Keratinocyte (primary cell): ENCODE data around the gene ADCY4.

Source experiments
- EZH2 ChIP-seq: IDR thresholded peaks from one replicate; pipeline ENCODE4 v1.6.1; 2012; ENCODE audit warnings: inconsistent platforms, mild to moderate bottlenecking, low read length, moderate library complexity
- TF ChIP-seq, protein P1 (sequence below), 3 experiments: IDR thresholded peaks in 1 of 3; conservative IDR thresholded peaks in 1 of 3; optimal IDR thresholded peaks in 1 of 3; 2 replicates in 2 of 3; 3 replicates in 1 of 3; pipeline versions ENCODE3 to v1.5.1; 2011; ENCODE audit warnings: low read length in 3 of 3, mild to moderate bottlenecking in 3 of 3, moderate library complexity in 2 of 3, control low read depth in 1 of 3, inconsistent platforms in 1 of 3; ENCODE audit not compliant: insufficient read depth in 2 of 3; ENCODE audit errors: extremely low read depth in 1 of 3

DNA sequence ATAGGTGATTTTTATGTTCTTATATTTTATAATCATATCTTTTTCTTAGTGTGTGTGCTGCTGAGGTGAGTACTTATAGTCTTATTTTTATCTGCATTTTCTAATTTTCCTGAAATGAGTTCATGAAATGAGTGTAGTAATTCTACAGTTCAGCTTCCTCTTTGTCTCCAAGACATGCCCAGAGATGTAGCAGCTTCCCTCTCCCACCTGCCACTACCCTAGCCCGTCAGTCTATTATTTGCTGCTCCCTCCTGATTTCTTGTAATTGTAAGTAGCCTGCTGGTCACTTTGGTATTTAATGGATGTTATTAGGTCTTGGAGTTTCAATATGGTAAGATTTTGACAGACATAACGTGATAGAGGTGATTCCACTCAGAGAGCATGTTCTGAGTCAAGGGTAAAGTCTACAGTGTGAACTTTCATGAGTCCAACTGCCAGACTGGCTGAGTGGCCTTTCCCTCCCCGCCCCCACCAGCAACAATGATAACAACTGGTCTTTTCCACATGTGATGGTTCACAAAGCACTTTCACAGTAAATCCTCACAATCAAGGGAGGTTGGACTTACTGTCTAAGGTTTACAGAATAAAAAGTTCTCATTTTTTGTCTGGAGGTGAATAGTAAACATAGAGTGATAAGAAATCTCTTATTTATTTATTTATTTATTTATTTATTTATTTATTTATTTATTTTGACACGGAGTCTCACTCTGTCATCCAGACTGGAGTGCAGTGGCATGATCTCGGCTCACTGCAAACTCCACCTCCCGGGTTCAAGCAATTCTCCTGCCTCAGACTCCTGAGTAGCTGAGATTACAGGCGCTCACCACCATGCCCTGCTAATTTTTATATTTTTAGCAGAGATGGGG, 9.2 kb upstream of the ADCY4 start:
- TF ChIP-seq, protein P1, sequence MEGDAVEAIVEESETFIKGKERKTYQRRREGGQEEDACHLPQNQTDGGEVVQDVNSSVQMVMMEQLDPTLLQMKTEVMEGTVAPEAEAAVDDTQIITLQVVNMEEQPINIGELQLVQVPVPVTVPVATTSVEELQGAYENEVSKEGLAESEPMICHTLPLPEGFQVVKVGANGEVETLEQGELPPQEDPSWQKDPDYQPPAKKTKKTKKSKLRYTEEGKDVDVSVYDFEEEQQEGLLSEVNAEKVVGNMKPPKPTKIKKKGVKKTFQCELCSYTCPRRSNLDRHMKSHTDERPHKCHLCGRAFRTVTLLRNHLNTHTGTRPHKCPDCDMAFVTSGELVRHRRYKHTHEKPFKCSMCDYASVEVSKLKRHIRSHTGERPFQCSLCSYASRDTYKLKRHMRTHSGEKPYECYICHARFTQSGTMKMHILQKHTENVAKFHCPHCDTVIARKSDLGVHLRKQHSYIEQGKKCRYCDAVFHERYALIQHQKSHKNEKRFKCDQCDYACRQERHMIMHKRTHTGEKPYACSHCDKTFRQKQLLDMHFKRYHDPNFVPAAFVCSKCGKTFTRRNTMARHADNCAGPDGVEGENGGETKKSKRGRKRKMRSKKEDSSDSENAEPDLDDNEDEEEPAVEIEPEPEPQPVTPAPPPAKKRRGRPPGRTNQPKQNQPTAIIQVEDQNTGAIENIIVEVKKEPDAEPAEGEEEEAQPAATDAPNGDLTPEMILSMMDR (optimal IDR thresholded peaks at IDR 0.05 in 1 of 3, IDR thresholded peaks at IDR 0.05 in 1 of 3, conservative IDR thresholded peaks at IDR 0.05 in 1 of 3; ENCODE audit: extremely low read depth in 1 of 3, insufficient read depth in 2 of 3, low read length in 3 of 3), result no peak
- no peak for TF ChIP-seq EZH2
